Liver (tissue), 9 donors: ENCODE data around the gene PARD3. TPM values are rescaled to one million over a fixed set of nuclear protein-coding genes. Genes with fewer than 3 reads are reported as not detected.

Experiments used
- DNase-seq: peaks from one replicate; pipeline ENCODE4 v3.0.0-alpha.2; 2017; ENCODE audit warnings: low spot score
- H3K27ac ChIP-seq, 2 donors: one replicate each; pipeline ENCODE4 v1.7.0; 2013; ENCODE audit warnings: inconsistent platforms in 2 of 2, low read length in 2 of 2, control low read depth in 1 of 2, low read depth in 1 of 2, mild to moderate bottlenecking in 1 of 2
- H3K27me3 ChIP-seq, 4 donors: one replicate each; pipeline versions ENCODE4 v1.6.1 to v1.7.0; 2013; ENCODE audit warnings: low read length in 3 of 4, inconsistent platforms in 1 of 4, mild to moderate bottlenecking in 1 of 4, moderate library complexity in 1 of 4; ENCODE audit not compliant: control insufficient read depth in 4 of 4, insufficient read depth in 4 of 4
- H3K36me3 ChIP-seq, 4 donors: one replicate each; pipeline versions ENCODE4 v1.6.1 to v1.7.0; 2013; ENCODE audit warnings: low read length in 3 of 4, mild to moderate bottlenecking in 3 of 4, low read depth in 1 of 4, moderate library complexity in 1 of 4; ENCODE audit not compliant: control insufficient read depth in 4 of 4, insufficient read depth in 3 of 4
- H3K4me1 ChIP-seq, 4 donors: one replicate each; pipeline versions ENCODE4 v1.6.1 to v1.7.0; 2013; ENCODE audit warnings: low read length in 3 of 4, mild to moderate bottlenecking in 3 of 4, moderate library complexity in 1 of 4; ENCODE audit not compliant: control insufficient read depth in 4 of 4, insufficient read depth in 4 of 4
- H3K4me3 ChIP-seq, 3 donors: one replicate each; pipeline versions ENCODE4 v1.6.1 to v1.7.0; 2013; ENCODE audit warnings: low read length in 3 of 3, control low read depth in 1 of 3, low read depth in 1 of 3, mild to moderate bottlenecking in 1 of 3
- H3K9ac ChIP-seq, 2 donors: one replicate each; pipeline ENCODE4 v1.7.0; 2013; ENCODE audit warnings: low read length in 2 of 2, mild to moderate bottlenecking in 2 of 2, moderate library complexity in 2 of 2, control low read depth in 1 of 2, low read depth in 1 of 2
- H3K9me3 ChIP-seq, 4 donors: one replicate each; pipeline versions ENCODE4 v1.6.1 to v1.7.0; 2013; ENCODE audit warnings: low read length in 3 of 4; ENCODE audit not compliant: control insufficient read depth in 4 of 4
- ATF3 ChIP-seq: IDR thresholded peaks from 2 replicates; pipeline ENCODE4 v1.6.1; 2016; ENCODE audit warnings: antibody characterized with exemption
- EGR1 ChIP-seq, 2 donors: IDR thresholded peaks; 2 replicates each; pipeline ENCODE4 v1.6.1; 2016 to 2018; ENCODE audit warnings: antibody characterized with exemption in 2 of 2, low read depth in 2 of 2
- FOXA2 ChIP-seq: IDR thresholded peaks from 2 replicates; pipeline ENCODE4 v1.6.1; 2016; ENCODE audit warnings: antibody characterized with exemption
- HNF4G ChIP-seq: IDR thresholded peaks from 2 replicates; pipeline ENCODE4 v1.6.1; 2016; ENCODE audit warnings: antibody characterized with exemption
- JUND ChIP-seq, 2 donors: IDR thresholded peaks; 2 replicates each; pipeline ENCODE4 v1.6.1; 2016; ENCODE audit warnings: antibody characterized with exemption in 2 of 2
- NR2F2 ChIP-seq: IDR thresholded peaks from 2 replicates; pipeline ENCODE4 v1.6.1; 2016; ENCODE audit warnings: antibody characterized with exemption
- RAD21 ChIP-seq, 2 donors: IDR thresholded peaks; 2 replicates each; pipeline ENCODE4 v1.6.1; 2016; ENCODE audit warnings: antibody characterized with exemption in 2 of 2, mild to moderate bottlenecking in 2 of 2
- RXRA ChIP-seq, 2 donors: IDR thresholded peaks; 2 replicates each; pipeline ENCODE4 v1.6.1; 2017 to 2018; ENCODE audit warnings: antibody characterized with exemption in 2 of 2, mild to moderate bottlenecking in 1 of 2
- SP1 ChIP-seq: IDR thresholded peaks from 2 replicates; pipeline ENCODE4 v1.6.1; 2018; ENCODE audit warnings: antibody characterized with exemption, mild to moderate bottlenecking
- YY1 ChIP-seq: IDR thresholded peaks from 2 replicates; pipeline ENCODE4 v1.6.1; 2016; ENCODE audit warnings: antibody characterized with exemption, mild to moderate bottlenecking
- WGBS: extraction: QIAGEN DNeasy Blood & Tissue Kit; methylation state at CpG from one replicate; pipeline ENCODE4 v1.1.7; 2013; 5-methylcytosine and 5-hydroxymethylcytosine counted together
- polyA plus RNA-seq, 2 donors: library from polyadenylated mRNA; stranded (reverse) in 1 of 2; unstranded in 1 of 2; fragments of 200-250 nt in 1 of 2; fragments of >200 nt in 1 of 2; fragmentation: Nextera tagmentation in 1 of 2; extraction: Ambion mirVana in 1 of 2; gene quantifications; one replicate each; pipeline versions ENCODE4 v1.2.1 to v1.2.3, GENCODE V29; 2013 to 2015
- total RNA-seq, 2 donors: library from RNA; depleted of rRNA; stranded (reverse); fragments of >200 nt; gene quantifications; one replicate each; pipeline ENCODE4 v1.2.3, GENCODE V29; 2014
- TF ChIP-seq, protein P1 (sequence below): fragments of 150-350 bp; IDR thresholded peaks from 2 replicates; pipeline ENCODE4 v1.5.1; 2017; ENCODE audit warnings: improper control_type of control experiment, low read depth, low read length; ENCODE audit not compliant: missing input control
- TF ChIP-seq, protein P2 (sequence below): IDR thresholded peaks from 2 replicates; pipeline ENCODE4 v1.6.1; 2016; ENCODE audit warnings: antibody characterized with exemption
- TF ChIP-seq, protein P3 (sequence below): IDR thresholded peaks from 2 replicates; pipeline ENCODE4 v1.6.1; 2016; ENCODE audit warnings: antibody characterized with exemption, mild to moderate bottlenecking
- TF ChIP-seq, protein P4 (sequence below): IDR thresholded peaks from 2 replicates; pipeline ENCODE4 v1.6.1; 2016; ENCODE audit warnings: antibody characterized with exemption
- donor health status: healthy.
- donor health status: healthy.
- donor health status: healthy.
- donor health status: healthy.
- donor health status: healthy.

The PARD3 gene
- total and polyA plus RNA-seq, 4 donors: 12.3 to 43.8 (median 13.5) TPM

DNA sequence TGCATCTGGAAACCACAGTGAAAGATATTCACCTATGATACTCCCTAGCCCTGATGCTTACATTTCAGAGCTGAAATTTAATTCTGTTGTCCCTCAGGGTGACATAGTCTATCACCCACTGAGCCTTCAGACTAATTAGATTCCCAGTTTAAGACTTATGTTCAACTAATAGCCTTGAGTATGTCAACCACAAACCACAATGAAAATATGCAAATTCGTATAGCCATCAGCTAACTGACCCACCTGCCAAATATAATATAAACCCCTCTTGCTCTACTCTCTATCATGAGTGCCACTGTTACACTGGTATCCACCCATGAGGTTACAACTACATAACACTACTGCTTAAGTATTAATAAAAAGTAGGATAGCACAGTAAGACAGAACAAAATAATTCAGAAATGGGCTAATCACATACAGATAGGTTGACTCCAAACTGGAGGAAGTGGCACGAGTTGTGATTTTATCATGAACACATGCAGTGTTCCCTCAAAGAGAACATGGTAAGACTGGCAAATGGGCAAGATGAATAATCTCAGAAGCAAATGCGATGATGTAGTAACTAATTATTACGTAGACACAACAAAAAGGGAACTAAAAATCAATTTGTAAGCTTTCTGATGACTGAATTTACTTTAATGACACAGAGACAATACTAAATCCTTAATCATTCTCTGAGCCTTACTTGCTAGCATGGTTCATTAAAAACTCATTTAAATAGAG, 290.6 kb downstream of the PARD3 start:
- no peak for DNase-seq
- no peaks in the 10 kb centered on the region for H3K9me3 ChIP-seq
- H3K9ac ChIP-seq: no peak overlapping the region
- 90% methylated on average over 4 of the region's 4 CpGs for WGBS
- H3K36me3 ChIP-seq: no peaks in the 10 kb centered on the region
- H3K4me1 ChIP-seq: no peaks in the 10 kb centered on the region
- H3K27me3 ChIP-seq: no peaks in the 10 kb centered on the region
- TF ChIP-seq, protein P1, sequence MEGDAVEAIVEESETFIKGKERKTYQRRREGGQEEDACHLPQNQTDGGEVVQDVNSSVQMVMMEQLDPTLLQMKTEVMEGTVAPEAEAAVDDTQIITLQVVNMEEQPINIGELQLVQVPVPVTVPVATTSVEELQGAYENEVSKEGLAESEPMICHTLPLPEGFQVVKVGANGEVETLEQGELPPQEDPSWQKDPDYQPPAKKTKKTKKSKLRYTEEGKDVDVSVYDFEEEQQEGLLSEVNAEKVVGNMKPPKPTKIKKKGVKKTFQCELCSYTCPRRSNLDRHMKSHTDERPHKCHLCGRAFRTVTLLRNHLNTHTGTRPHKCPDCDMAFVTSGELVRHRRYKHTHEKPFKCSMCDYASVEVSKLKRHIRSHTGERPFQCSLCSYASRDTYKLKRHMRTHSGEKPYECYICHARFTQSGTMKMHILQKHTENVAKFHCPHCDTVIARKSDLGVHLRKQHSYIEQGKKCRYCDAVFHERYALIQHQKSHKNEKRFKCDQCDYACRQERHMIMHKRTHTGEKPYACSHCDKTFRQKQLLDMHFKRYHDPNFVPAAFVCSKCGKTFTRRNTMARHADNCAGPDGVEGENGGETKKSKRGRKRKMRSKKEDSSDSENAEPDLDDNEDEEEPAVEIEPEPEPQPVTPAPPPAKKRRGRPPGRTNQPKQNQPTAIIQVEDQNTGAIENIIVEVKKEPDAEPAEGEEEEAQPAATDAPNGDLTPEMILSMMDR: no peak
- TF ChIP-seq RXRA (IDR thresholded peaks at IDR 0.05): no peak
- H3K27ac ChIP-seq: no peak overlapping the region
- no peak overlapping the region for H3K4me3 ChIP-seq

GRCh38 chr10:34523017-34523767, 291.9 kb downstream of the PARD3 start:
- Histone ChIP-seq H3K9me3 (no peaks in the 10 kb centered on the region), H3K4me1 (no peaks in the 10 kb centered on the region), H3K4me3 (no peak overlapping the region), H3K27ac (no peak overlapping the region), H3K9ac (no peak overlapping the region), H3K27me3 (no peaks in the 10 kb centered on the region), H3K36me3 (no peaks in the 10 kb centered on the region)
- no peak for DNase-seq
- TF ChIP-seq YY1: peak; percentile 17
- no peak for TF ChIP-seq FOXA2
- 92% methylated on average over 3 of the region's 3 CpGs for WGBS

DNA sequence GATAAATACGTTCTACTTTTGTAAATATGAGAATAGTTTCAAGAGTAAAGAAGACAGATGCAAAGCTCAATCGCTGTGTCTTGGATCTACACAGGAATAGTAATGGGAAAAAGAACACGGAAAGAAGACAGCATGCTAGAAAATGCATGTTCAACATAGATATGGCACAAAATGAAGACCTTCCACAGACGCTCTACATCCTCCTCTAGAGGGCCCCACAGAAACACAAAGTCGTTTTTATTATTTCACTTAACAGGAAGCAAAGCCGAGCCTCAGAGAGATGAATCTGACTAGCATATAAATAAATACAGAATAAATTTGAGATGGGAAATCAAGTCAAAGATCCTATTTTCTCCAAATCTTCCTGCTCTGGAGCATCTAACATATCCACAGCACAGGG, 292.6 kb downstream of the PARD3 start:
- Histone ChIP-seq H3K27ac (no peak overlapping the region), H3K9ac (peak overlapping the region in 1 of 2 donors; percentile 43), H3K9me3 (no peaks in the 10 kb centered on the region), H3K27me3 (no peaks in the 10 kb centered on the region), H3K36me3 (no peaks in the 10 kb centered on the region), H3K4me3 (no peak overlapping the region), H3K4me1 (no peaks in the 10 kb centered on the region)
- no peak for DNase-seq
- WGBS: 56% methylated on average over 6 of the region's 6 CpGs
- TF ChIP-seq YY1 (no peak), ATF3 (no peak), EGR1 (IDR thresholded peaks at IDR 0.05; ENCODE audit: low read depth in 2 of 2) (no peak), NR2F2 (no peak), SP1 (no peak), FOXA2 (no peak), RXRA (IDR thresholded peaks at IDR 0.05) (no peak), RAD21 (IDR thresholded peaks at IDR 0.05) (peak; percentile 68 to 72), JUND (IDR thresholded peaks at IDR 0.05) (no peak), HNF4G (no peak)
- TF ChIP-seq, protein P1: peak; percentile 36
- TF ChIP-seq, protein P2, sequence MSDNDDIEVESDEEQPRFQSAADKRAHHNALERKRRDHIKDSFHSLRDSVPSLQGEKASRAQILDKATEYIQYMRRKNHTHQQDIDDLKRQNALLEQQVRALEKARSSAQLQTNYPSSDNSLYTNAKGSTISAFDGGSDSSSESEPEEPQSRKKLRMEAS: no peak
- TF ChIP-seq, protein P3, sequence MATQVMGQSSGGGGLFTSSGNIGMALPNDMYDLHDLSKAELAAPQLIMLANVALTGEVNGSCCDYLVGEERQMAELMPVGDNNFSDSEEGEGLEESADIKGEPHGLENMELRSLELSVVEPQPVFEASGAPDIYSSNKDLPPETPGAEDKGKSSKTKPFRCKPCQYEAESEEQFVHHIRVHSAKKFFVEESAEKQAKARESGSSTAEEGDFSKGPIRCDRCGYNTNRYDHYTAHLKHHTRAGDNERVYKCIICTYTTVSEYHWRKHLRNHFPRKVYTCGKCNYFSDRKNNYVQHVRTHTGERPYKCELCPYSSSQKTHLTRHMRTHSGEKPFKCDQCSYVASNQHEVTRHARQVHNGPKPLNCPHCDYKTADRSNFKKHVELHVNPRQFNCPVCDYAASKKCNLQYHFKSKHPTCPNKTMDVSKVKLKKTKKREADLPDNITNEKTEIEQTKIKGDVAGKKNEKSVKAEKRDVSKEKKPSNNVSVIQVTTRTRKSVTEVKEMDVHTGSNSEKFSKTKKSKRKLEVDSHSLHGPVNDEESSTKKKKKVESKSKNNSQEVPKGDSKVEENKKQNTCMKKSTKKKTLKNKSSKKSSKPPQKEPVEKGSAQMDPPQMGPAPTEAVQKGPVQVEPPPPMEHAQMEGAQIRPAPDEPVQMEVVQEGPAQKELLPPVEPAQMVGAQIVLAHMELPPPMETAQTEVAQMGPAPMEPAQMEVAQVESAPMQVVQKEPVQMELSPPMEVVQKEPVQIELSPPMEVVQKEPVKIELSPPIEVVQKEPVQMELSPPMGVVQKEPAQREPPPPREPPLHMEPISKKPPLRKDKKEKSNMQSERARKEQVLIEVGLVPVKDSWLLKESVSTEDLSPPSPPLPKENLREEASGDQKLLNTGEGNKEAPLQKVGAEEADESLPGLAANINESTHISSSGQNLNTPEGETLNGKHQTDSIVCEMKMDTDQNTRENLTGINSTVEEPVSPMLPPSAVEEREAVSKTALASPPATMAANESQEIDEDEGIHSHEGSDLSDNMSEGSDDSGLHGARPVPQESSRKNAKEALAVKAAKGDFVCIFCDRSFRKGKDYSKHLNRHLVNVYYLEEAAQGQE: no peak
- TF ChIP-seq, protein P4, sequence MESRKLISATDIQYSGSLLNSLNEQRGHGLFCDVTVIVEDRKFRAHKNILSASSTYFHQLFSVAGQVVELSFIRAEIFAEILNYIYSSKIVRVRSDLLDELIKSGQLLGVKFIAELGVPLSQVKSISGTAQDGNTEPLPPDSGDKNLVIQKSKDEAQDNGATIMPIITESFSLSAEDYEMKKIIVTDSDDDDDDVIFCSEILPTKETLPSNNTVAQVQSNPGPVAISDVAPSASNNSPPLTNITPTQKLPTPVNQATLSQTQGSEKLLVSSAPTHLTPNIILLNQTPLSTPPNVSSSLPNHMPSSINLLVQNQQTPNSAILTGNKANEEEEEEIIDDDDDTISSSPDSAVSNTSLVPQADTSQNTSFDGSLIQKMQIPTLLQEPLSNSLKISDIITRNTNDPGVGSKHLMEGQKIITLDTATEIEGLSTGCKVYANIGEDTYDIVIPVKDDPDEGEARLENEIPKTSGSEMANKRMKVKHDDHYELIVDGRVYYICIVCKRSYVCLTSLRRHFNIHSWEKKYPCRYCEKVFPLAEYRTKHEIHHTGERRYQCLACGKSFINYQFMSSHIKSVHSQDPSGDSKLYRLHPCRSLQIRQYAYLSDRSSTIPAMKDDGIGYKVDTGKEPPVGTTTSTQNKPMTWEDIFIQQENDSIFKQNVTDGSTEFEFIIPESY: no peak
